ENCODE data around the gene NUAK1.

GRCh38 chr12:106091446-106091820, 47.3 kb downstream of the NUAK1 start:
- TF ChIP-seq CTCF (IDR thresholded peaks at IDR 0.05): no peak
- no peak for TF ChIP-seq POLR2A (IDR thresholded peaks at IDR 0.05)

All from esophagus squamous epithelium (tissue), 4 donors.